T47D (cell line): ENCODE data around the gene STK32C.

ENCODE experiments used
- DNase-seq, 2 experiments: peaks; one replicate each; pipeline versions ENCODE4 v3.0.0 to v3.0.0-alpha.2; 2011 to 2012; ENCODE audit warnings: low read depth in 1 of 2, low spot score in 1 of 2
- JUND ChIP-seq: IDR thresholded peaks from 2 replicates; pipeline ENCODE4 v1.6.1; 2012; ENCODE audit warnings: low read depth
- in situ Hi-C: cut with HindIII; loops from 2 replicates; pipeline ENCODE4 v1.10.0; 2016; ENCODE audit warnings: low sequenced_read_pairs, low pct_unique_long_range_greater_than_20kb

STK32C gene

GRCh38 chr10:132243141-132243540, 64.6 kb downstream of the STK32C start:
- no peak for TF ChIP-seq JUND
- no peak for DNase-seq
- in situ Hi-C loops, result no loop called here

- in situ Hi-C loops, result no loop called here
- no peak for TF ChIP-seq JUND
- no peak for DNase-seq
Observed at GRCh38 chr10:132242103-132242840, 65.5 kb downstream of the STK32C start.

GRCh38 chr10:132241496-132241895, 66.3 kb downstream of the STK32C start:
- no peak for TF ChIP-seq JUND
- DNase-seq, result no peak
- in situ Hi-C loops, result no loop called here

- TF ChIP-seq JUND, result no peak
- in situ Hi-C loops, result no loop called here
- no peak for DNase-seq
Observed at GRCh38 chr10:132241086-132241485, 66.7 kb downstream of the STK32C start.

- DNase-seq, result no peak
- TF ChIP-seq JUND, result no peak
- in situ Hi-C loops, result no loop called here
Observed at GRCh38 chr10:132240581-132240980, 67.2 kb downstream of the STK32C start.

GRCh38 chr10:132240156-132240555, 67.6 kb downstream of the STK32C start:
- TF ChIP-seq JUND, result no peak
- no peak for DNase-seq
- in situ Hi-C loops, result no loop called here

GRCh38 chr10:132239126-132240031, 68.4 kb downstream of the STK32C start:
- TF ChIP-seq JUND, result no peak
- in situ Hi-C loops, result no loop called here
- no peak for DNase-seq

GRCh38 chr10:132238371-132239125, 69.2 kb downstream of the STK32C start:
- in situ Hi-C loops, result no loop called here
- TF ChIP-seq JUND, result no peak
- no peak for DNase-seq

GRCh38 chr10:132237871-132238270, 69.9 kb downstream of the STK32C start:
- no peak for TF ChIP-seq JUND
- in situ Hi-C loops, result no loop called here
- no peak for DNase-seq

GRCh38 chr10:132237396-132237795, 70.4 kb downstream of the STK32C start:
- no peak for DNase-seq
- no peak for TF ChIP-seq JUND
- in situ Hi-C loops, result no loop called here

GRCh38 chr10:132236881-132237280, 70.9 kb downstream of the STK32C start:
- TF ChIP-seq JUND, result no peak
- DNase-seq, result no peak
- in situ Hi-C loops, result no loop called here

GRCh38 chr10:132236161-132236560, 71.6 kb downstream of the STK32C start:
- TF ChIP-seq JUND, result no peak
- in situ Hi-C loops, result no loop called here

More at GRCh38 chr10:132236161-132236560, 71.6 kb downstream of the STK32C start:
- DNase-seq, result no peak
